ENCODE measurements around the gene GBE1.

GRCh38 chr3:81741216-81741615, 20.2 kb downstream of the GBE1 start:
- TF ChIP-seq CTCF (IDR thresholded peaks at IDR 0.05; ENCODE audit: insufficient read depth, low read length, poor library complexity, severe bottlenecking) (no peak), EZH2phosphoT487 (conservative IDR thresholded peaks at IDR 0.05; ENCODE audit: low read length) (no peak)

Data from SU-DHL-6 (cell line).